ENCODE results near the gene GRIA1.

- no peak for TF ChIP-seq ZNF274 (IDR thresholded peaks at IDR 0.05; ENCODE audit: low read depth, low read length)
- TF ChIP-seq YY1 (IDR thresholded peaks at IDR 0.05; ENCODE audit: insufficient read depth, insufficient read length): no peak
These were observed 56.1 kb downstream of the GRIA1 start for GRCh38 chr5:153546566-153546965.
